Liver (tissue), 9 donors: ENCODE data around the gene PCDHA8. TPM values are rescaled to one million over a fixed set of nuclear protein-coding genes. Genes with fewer than 3 reads are reported as not detected.
A peak's percentile ranks its signal among the peaks of the same experiment; 100 is the strongest.
"Not testable (repeated sequence)": the region's sequence is repeated elsewhere in the genome, so short reads cannot be mapped to it uniquely, and the experiment has no call there.

Experiments used
- DNase-seq: peaks from one replicate; pipeline ENCODE4 v3.0.0-alpha.2; 2017; ENCODE audit warnings: low spot score
- H3K27ac ChIP-seq, 2 donors: one replicate each; pipeline ENCODE4 v1.7.0; 2013; ENCODE audit warnings: inconsistent platforms in 2 of 2, low read length in 2 of 2, control low read depth in 1 of 2, low read depth in 1 of 2, mild to moderate bottlenecking in 1 of 2
- H3K27me3 ChIP-seq, 4 donors: one replicate each; pipeline versions ENCODE4 v1.6.1 to v1.7.0; 2013; ENCODE audit warnings: low read length in 3 of 4, inconsistent platforms in 1 of 4, mild to moderate bottlenecking in 1 of 4, moderate library complexity in 1 of 4; ENCODE audit not compliant: control insufficient read depth in 4 of 4, insufficient read depth in 4 of 4
- H3K36me3 ChIP-seq, 4 donors: one replicate each; pipeline versions ENCODE4 v1.6.1 to v1.7.0; 2013; ENCODE audit warnings: low read length in 3 of 4, mild to moderate bottlenecking in 3 of 4, low read depth in 1 of 4, moderate library complexity in 1 of 4; ENCODE audit not compliant: control insufficient read depth in 4 of 4, insufficient read depth in 3 of 4
- H3K4me1 ChIP-seq, 4 donors: one replicate each; pipeline versions ENCODE4 v1.6.1 to v1.7.0; 2013; ENCODE audit warnings: low read length in 3 of 4, mild to moderate bottlenecking in 3 of 4, moderate library complexity in 1 of 4; ENCODE audit not compliant: control insufficient read depth in 4 of 4, insufficient read depth in 4 of 4
- H3K4me3 ChIP-seq, 3 donors: one replicate each; pipeline versions ENCODE4 v1.6.1 to v1.7.0; 2013; ENCODE audit warnings: low read length in 3 of 3, control low read depth in 1 of 3, low read depth in 1 of 3, mild to moderate bottlenecking in 1 of 3
- H3K9ac ChIP-seq, 2 donors: one replicate each; pipeline ENCODE4 v1.7.0; 2013; ENCODE audit warnings: low read length in 2 of 2, mild to moderate bottlenecking in 2 of 2, moderate library complexity in 2 of 2, control low read depth in 1 of 2, low read depth in 1 of 2
- H3K9me3 ChIP-seq, 4 donors: one replicate each; pipeline versions ENCODE4 v1.6.1 to v1.7.0; 2013; ENCODE audit warnings: low read length in 3 of 4; ENCODE audit not compliant: control insufficient read depth in 4 of 4
- ATF3 ChIP-seq: IDR thresholded peaks from 2 replicates; pipeline ENCODE4 v1.6.1; 2016; ENCODE audit warnings: antibody characterized with exemption
- CTCF ChIP-seq: fragments of 150-350 bp; IDR thresholded peaks from 2 replicates; pipeline ENCODE4 v1.5.1; 2017; ENCODE audit warnings: improper control_type of control experiment, low read depth, low read length; ENCODE audit not compliant: missing input control
- EGR1 ChIP-seq, 2 donors: IDR thresholded peaks; 2 replicates each; pipeline ENCODE4 v1.6.1; 2016 to 2018; ENCODE audit warnings: antibody characterized with exemption in 2 of 2, low read depth in 2 of 2
- GABPA ChIP-seq, 2 donors: IDR thresholded peaks in 1 of 2; conservative IDR thresholded peaks in 1 of 2; 2 replicates each; pipeline ENCODE4 v1.6.1; 2016; ENCODE audit warnings: antibody characterized with exemption in 2 of 2, mild to moderate bottlenecking in 1 of 2, moderate library complexity in 1 of 2
- HNF4A ChIP-seq, 2 donors: conservative IDR thresholded peaks; 2 replicates each; pipeline ENCODE4 v1.6.1; 2016; ENCODE audit warnings: antibody characterized with exemption in 2 of 2, mild to moderate bottlenecking in 2 of 2
- MAX ChIP-seq: IDR thresholded peaks from 2 replicates; pipeline ENCODE4 v1.6.1; 2016; ENCODE audit warnings: antibody characterized with exemption
- NR2F2 ChIP-seq: IDR thresholded peaks from 2 replicates; pipeline ENCODE4 v1.6.1; 2016; ENCODE audit warnings: antibody characterized with exemption
- RAD21 ChIP-seq, 2 donors: IDR thresholded peaks; 2 replicates each; pipeline ENCODE4 v1.6.1; 2016; ENCODE audit warnings: antibody characterized with exemption in 2 of 2, mild to moderate bottlenecking in 2 of 2
- RXRA ChIP-seq, 2 donors: IDR thresholded peaks; 2 replicates each; pipeline ENCODE4 v1.6.1; 2017 to 2018; ENCODE audit warnings: antibody characterized with exemption in 2 of 2, mild to moderate bottlenecking in 1 of 2
- TAF1 ChIP-seq: conservative IDR thresholded peaks from 2 replicates; pipeline ENCODE4 v1.6.1; 2016; ENCODE audit warnings: antibody characterized with exemption, mild to moderate bottlenecking
- YY1 ChIP-seq: IDR thresholded peaks from 2 replicates; pipeline ENCODE4 v1.6.1; 2016; ENCODE audit warnings: antibody characterized with exemption, mild to moderate bottlenecking
- WGBS: extraction: QIAGEN DNeasy Blood & Tissue Kit; methylation state at CpG from one replicate; pipeline ENCODE4 v1.1.7; 2013; 5-methylcytosine and 5-hydroxymethylcytosine counted together
- polyA plus RNA-seq, 2 donors: library from polyadenylated mRNA; stranded (reverse) in 1 of 2; unstranded in 1 of 2; fragments of 200-250 nt in 1 of 2; fragments of >200 nt in 1 of 2; fragmentation: Nextera tagmentation in 1 of 2; extraction: Ambion mirVana in 1 of 2; gene quantifications; one replicate each; pipeline versions ENCODE4 v1.2.1 to v1.2.3, GENCODE V29; 2013 to 2015
- total RNA-seq, 2 donors: library from RNA; depleted of rRNA; stranded (reverse); fragments of >200 nt; gene quantifications; one replicate each; pipeline ENCODE4 v1.2.3, GENCODE V29; 2014
- TF ChIP-seq, protein P1 (sequence below): IDR thresholded peaks from 2 replicates; pipeline ENCODE4 v1.6.1; 2016; ENCODE audit warnings: antibody characterized with exemption
- donor health status: healthy.
- donor health status: healthy.
- donor health status: healthy.
- donor health status: healthy.
- donor health status: healthy.

The PCDHA8 gene
- total and polyA plus RNA-seq, 4 donors = under 0.01 TPM; not detected in 3

GRCh38 chr5:140808889-140809291, 32.1 kb upstream of the PCDHA8 start:
- Histone ChIP-seq H3K4me3 (peak overlapping the region in 1 of 3 donors; percentile 26), H3K4me1 (no peaks in the 10 kb centered on the region), H3K36me3 (no peaks in the 10 kb centered on the region), H3K27ac (no peak overlapping the region), H3K9me3 (peaks cover 20 to 41% (median 22%) of the 10 kb centered on the region in 4 donors), H3K27me3 (peaks cover 0 to 3% (median 1%) of the 10 kb centered on the region in 4 donors), H3K9ac (no peak overlapping the region)
- DNase-seq = no peak
- 62% methylated on average over 43 of the region's 43 CpGs for WGBS
- TF ChIP-seq RXRA (IDR thresholded peaks at IDR 0.05) (no peak), MAX (no peak)

GRCh38 chr5:140821375-140822280, 19.4 kb upstream of the PCDHA8 start, which contains the start of gene PCDHA5:
Gene PCDHA5, plus strand, starts transcription at chr5:140821613.
- H3K27ac ChIP-seq = no peak within 1 kb of the TSS
- H3K27me3 ChIP-seq = peaks cover 0 to 5% (median 4%) of the 10 kb centered on the region in 4 donors
- H3K9ac ChIP-seq = no peak within 1 kb of the TSS
- no peak for DNase-seq
- no peaks in the 10 kb centered on the region for H3K4me1 ChIP-seq
- no peaks in the 10 kb centered on the region for H3K36me3 ChIP-seq
- 29% methylated on average over 39 of the region's 39 CpGs for WGBS
- H3K9me3 ChIP-seq = peaks cover 11 to 29% (median 19%) of the 10 kb centered on the region in 4 donors
- H3K4me3 ChIP-seq = no peak within 1 kb of the TSS
- no peak for TF ChIP-seq TAF1
- TF ChIP-seq RAD21 (IDR thresholded peaks at IDR 0.05) = no peak
- TF ChIP-seq GABPA (IDR thresholded peaks at IDR 0.05 in 1 of 2, conservative IDR thresholded peaks at IDR 0.05 in 1 of 2) = no peak
- peak; percentile 22 for TF ChIP-seq CTCF
- TF ChIP-seq YY1 = no peak
- TF ChIP-seq NR2F2 = no peak

DNA sequence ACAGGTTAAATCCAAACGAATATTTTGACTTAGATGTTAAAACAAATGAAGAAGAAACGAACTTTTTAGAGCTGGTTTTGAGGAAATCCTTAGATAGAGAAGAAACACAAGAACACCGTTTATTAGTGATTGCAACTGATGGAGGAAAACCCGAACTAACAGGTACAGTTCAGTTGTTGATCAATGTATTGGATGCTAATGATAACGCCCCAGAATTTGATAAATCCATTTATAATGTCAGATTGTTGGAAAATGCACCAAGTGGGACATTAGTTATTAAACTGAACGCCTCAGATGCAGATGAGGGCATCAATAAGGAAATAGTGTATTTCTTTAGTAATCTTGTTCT, 18.7 kb upstream of the PCDHA8 start:
- TF ChIP-seq EGR1 (IDR thresholded peaks at IDR 0.05; ENCODE audit: low read depth in 2 of 2) (no peak), CTCF (no peak), ATF3 (no peak), HNF4A (conservative IDR thresholded peaks at IDR 0.05) (no peak), TAF1 (no peak)
- TF ChIP-seq, protein P1, sequence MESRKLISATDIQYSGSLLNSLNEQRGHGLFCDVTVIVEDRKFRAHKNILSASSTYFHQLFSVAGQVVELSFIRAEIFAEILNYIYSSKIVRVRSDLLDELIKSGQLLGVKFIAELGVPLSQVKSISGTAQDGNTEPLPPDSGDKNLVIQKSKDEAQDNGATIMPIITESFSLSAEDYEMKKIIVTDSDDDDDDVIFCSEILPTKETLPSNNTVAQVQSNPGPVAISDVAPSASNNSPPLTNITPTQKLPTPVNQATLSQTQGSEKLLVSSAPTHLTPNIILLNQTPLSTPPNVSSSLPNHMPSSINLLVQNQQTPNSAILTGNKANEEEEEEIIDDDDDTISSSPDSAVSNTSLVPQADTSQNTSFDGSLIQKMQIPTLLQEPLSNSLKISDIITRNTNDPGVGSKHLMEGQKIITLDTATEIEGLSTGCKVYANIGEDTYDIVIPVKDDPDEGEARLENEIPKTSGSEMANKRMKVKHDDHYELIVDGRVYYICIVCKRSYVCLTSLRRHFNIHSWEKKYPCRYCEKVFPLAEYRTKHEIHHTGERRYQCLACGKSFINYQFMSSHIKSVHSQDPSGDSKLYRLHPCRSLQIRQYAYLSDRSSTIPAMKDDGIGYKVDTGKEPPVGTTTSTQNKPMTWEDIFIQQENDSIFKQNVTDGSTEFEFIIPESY = no peak
- peaks cover 0 to 5% (median 1%) of the 10 kb centered on the region in 4 donors for H3K27me3 ChIP-seq
- no peaks in the 10 kb centered on the region for H3K36me3 ChIP-seq
- no peaks in the 10 kb centered on the region for H3K4me1 ChIP-seq
- H3K9ac ChIP-seq = no peak overlapping the region
- peaks cover 8 to 26% (median 17%) of the 10 kb centered on the region in 4 donors for H3K9me3 ChIP-seq
- H3K27ac ChIP-seq = no peak overlapping the region
- WGBS = 25% methylated on average over 6 of the region's 6 CpGs
- DNase-seq = no peak
- H3K4me3 ChIP-seq = no peak overlapping the region

DNA sequence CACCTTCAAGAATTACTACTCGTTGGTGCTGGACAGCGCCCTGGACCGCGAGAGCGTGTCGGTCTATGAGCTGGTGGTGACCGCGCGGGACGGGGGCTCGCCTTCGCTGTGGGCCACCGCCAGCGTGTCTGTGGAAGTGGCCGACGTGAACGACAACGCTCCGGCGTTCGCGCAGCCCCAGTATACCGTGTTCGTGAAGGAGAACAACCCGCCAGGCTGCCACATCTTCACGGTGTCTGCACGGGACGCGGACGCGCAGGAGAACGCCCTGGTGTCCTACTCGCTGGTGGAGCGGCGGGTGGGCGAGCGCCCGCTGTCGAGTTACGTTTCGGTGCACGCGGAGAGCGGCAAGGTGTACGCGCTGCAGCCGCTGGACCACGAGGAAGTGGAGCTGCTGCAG, 18.0 kb upstream of the PCDHA8 start:
- peaks cover 8 to 33% (median 20%) of the 10 kb centered on the region in 4 donors for H3K9me3 ChIP-seq
- H3K4me1 ChIP-seq, H3K36me3 ChIP-seq, H3K9ac ChIP-seq, H3K27ac ChIP-seq, DNase-seq, H3K27me3 ChIP-seq: not testable (repeated sequence)
- H3K4me3 ChIP-seq = peak overlapping the region in 1 of 3 donors; percentile 5
- 46% methylated on average over 48 of the region's 48 CpGs for WGBS
